ENCODE measurements around the gene NFIC. TPM values are rescaled to one million over a fixed set of nuclear protein-coding genes. Genes with fewer than 3 reads are reported as not detected.

Gene NFIC
- total RNA-seq, 1 experiment from 2014 or later: 8.0 TPM

DNA sequence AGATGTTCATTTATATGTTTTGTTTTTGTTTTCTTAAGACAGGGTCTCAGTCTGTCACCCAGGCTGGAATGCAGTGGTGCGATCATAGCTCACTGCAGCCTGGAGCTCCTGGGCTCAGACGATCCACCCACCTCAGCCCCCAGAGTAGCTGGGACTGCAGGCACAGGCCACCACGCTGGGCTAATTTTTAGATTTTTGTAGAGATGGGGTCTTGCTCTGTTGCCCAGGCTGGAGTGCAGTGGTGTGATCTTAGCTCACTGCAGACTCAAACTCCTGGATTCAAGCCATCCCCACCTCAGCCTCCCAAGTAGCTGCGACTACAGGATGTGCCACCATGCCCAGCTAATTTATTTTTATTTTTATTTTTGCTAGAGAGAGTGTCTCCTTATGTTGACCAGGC is 45.7 kb downstream of the NFIC start:
- Mint-ChIP-seq H3K9me3 (no peaks in the 10 kb centered on the region; a peak in 1 of 5 replicates), H3K4me1 (peaks cover 3 to 11% of the 10 kb centered on the region in 2 experiments), H3K36me3 (ENCODE audit: insufficient read depth in 1 of 3, low read depth in 3 of 3) (no peaks in the 10 kb centered on the region), H3K27ac (no peak overlapping the region), H3K4me3 (no peak overlapping the region), H3K27me3 (ENCODE audit: low read depth) (peaks cover 56% of the 10 kb centered on the region)
- TF ChIP-seq CTCF (conservative IDR thresholded peaks at IDR 0.05): no peak
- H3K9me3 ChIP-seq (ENCODE audit: control insufficient read depth, low read depth, low read length): no peaks in the 10 kb centered on the region
- no peak overlapping the region for H4K5ac ChIP-seq (ENCODE audit: insufficient read length, low read depth, low read length)
- H4K8ac ChIP-seq (replicated peaks; ENCODE audit: insufficient read length, low read depth, low read length): no peak overlapping the region
- no CpG with 5 or more reads among the region's 4 CpGs for WGBS (ENCODE audit: extremely low coverage, insufficient read length, low lambda C conversion rate)
- no peaks in the 10 kb centered on the region for H3K79me1 ChIP-seq (ENCODE audit: insufficient read depth, low read depth, low read length, poor library complexity, severe bottlenecking)
- H3K4ac ChIP-seq (ENCODE audit: low read depth, low read length): no peak overlapping the region
- H4K20me1 ChIP-seq (ENCODE audit: control insufficient read depth, insufficient read depth, insufficient read length): no peaks in the 10 kb centered on the region
- no peak overlapping the region for H2BK20ac ChIP-seq (ENCODE audit: low read depth, low read length, poor library complexity, severe bottlenecking)
- no peak for DNase-seq
- H3K23ac ChIP-seq (ENCODE audit: insufficient read length, low read depth, low read length): no peak overlapping the region
- H2BK12ac ChIP-seq (ENCODE audit: insufficient read length, low read depth, low read length): no peak overlapping the region
- H3K14ac ChIP-seq (ENCODE audit: insufficient read depth, low read length): no peak overlapping the region
- no peaks in the 10 kb centered on the region for H3K27me3 ChIP-seq (ENCODE audit: insufficient read depth, low read length)
- no peak overlapping the region for H3K4me2 ChIP-seq (ENCODE audit: insufficient read depth, insufficient read length, low read length)
- no peak overlapping the region for H2BK15ac ChIP-seq (ENCODE audit: low read depth, low read length)
- no peaks in the 10 kb centered on the region for H3K23me2 ChIP-seq (ENCODE audit: insufficient read length, low read depth, low read length, poor library complexity, severe bottlenecking)
- no peak overlapping the region for H3K9ac ChIP-seq (ENCODE audit: extremely low read depth, insufficient read length, low read length)
- no peak overlapping the region for H2BK5ac ChIP-seq (ENCODE audit: insufficient read length, low read length)
- no peak overlapping the region for H2AFZ ChIP-seq (ENCODE audit: low read length)
- H3K27ac ChIP-seq (ENCODE audit: insufficient read length, low read depth, low read length): no peak overlapping the region
- H3K18ac ChIP-seq (ENCODE audit: insufficient read length, low read depth, low read length): no peak overlapping the region
- no peaks in the 10 kb centered on the region for H3K4me1 ChIP-seq (ENCODE audit: insufficient read depth, low read length)
- no peak overlapping the region for H3T11ph ChIP-seq (ENCODE audit: low read length)
- no peak overlapping the region for H2BK120ac ChIP-seq (ENCODE audit: low read depth, low read length, poor library complexity, severe bottlenecking)
- H3K79me2 ChIP-seq (ENCODE audit: insufficient read depth, low read length): no peaks in the 10 kb centered on the region
- no peak overlapping the region for H4K91ac ChIP-seq (ENCODE audit: insufficient read length, low read depth, low read length)
- H3K56ac ChIP-seq (ENCODE audit: insufficient read length, low read depth, low read length): no peak overlapping the region
- H2AK5ac ChIP-seq (ENCODE audit: insufficient read length, low read length): no peak overlapping the region
